Kidney epithelial cell (primary cell): ENCODE results near the gene ARHGAP27. TPM values are rescaled to one million over a fixed set of nuclear protein-coding genes. Genes with fewer than 3 reads are reported as not detected.

Source experiments
- DNase-seq: peaks from one replicate; pipeline ENCODE4 v3.0.0-alpha.2; 2010; ENCODE audit warnings: low read depth
- H3K27me3 ChIP-seq: 2 replicates; pipeline ENCODE4 v1.6.0; 2011; ENCODE audit warnings: low read length; ENCODE audit not compliant: control insufficient read depth, insufficient read depth
- H3K36me3 ChIP-seq: 2 replicates; pipeline ENCODE4 v1.5.1; 2011; ENCODE audit warnings: low read length; ENCODE audit not compliant: control insufficient read depth, insufficient read depth
- H3K4me3 ChIP-seq: 2 replicates; pipeline ENCODE4 v1.5.1; 2011; ENCODE audit warnings: low read depth, mild to moderate bottlenecking, control low read depth, low read length
- total RNA-seq: library from RNA; depleted of rRNA; stranded (reverse); fragments of >200 nt; gene quantifications from 2 replicates; pipeline ENCODE4 v1.2.3, GENCODE V29; 2015
- TF ChIP-seq, protein P1 (sequence below): IDR thresholded peaks from 2 replicates; pipeline ENCODE4 v1.5.1; 2011; ENCODE audit warnings: mild to moderate bottlenecking, moderate library complexity, low read length, control low read depth, inconsistent platforms; ENCODE audit not compliant: insufficient read depth, poor library complexity, severe bottlenecking

The ARHGAP27 gene
- total RNA-seq, 1 donor from 2014 or later: 36.4 TPM

DNA sequence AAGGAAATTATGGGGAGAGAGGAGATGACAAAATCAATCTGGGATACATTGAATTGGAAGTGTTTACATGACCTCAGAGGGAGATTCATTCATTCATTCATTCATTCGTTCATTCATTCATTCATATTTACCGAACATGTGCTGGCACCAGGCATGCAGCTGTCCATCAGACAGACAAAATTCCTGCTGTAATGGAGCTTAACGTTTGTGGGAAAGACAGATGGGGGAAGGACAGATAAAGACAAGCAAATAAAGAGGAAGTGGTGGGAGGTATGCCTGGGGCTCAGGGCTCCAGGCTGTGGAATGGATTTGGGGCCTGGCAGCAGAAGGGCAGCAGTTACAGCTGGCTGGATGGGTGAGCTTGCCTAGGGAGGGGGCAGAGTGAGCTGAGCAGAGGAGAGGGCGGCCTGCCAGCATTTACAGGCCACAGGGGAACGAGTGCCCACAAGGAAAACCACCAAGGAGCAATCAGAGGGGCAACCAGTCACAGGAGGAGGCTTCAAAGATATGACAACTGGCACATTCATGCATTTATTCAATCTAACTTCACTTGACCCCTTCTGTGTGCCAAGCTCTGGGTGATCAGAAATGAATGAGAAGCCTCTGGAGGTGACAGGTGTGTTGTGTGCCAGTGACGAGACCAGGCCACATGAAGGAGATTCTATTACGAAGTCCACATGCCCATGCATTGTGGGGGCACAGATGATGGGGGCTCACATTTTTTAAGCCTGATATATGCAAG lies 48.5 kb downstream of the ARHGAP27 start:
- Histone ChIP-seq H3K4me3 (no peak overlapping the region), H3K27me3 (peaks cover 3% of the 10 kb centered on the region), H3K36me3 (no peaks in the 10 kb centered on the region)
- DNase-seq: no peak
- TF ChIP-seq, protein P1, sequence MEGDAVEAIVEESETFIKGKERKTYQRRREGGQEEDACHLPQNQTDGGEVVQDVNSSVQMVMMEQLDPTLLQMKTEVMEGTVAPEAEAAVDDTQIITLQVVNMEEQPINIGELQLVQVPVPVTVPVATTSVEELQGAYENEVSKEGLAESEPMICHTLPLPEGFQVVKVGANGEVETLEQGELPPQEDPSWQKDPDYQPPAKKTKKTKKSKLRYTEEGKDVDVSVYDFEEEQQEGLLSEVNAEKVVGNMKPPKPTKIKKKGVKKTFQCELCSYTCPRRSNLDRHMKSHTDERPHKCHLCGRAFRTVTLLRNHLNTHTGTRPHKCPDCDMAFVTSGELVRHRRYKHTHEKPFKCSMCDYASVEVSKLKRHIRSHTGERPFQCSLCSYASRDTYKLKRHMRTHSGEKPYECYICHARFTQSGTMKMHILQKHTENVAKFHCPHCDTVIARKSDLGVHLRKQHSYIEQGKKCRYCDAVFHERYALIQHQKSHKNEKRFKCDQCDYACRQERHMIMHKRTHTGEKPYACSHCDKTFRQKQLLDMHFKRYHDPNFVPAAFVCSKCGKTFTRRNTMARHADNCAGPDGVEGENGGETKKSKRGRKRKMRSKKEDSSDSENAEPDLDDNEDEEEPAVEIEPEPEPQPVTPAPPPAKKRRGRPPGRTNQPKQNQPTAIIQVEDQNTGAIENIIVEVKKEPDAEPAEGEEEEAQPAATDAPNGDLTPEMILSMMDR: no peak

DNA sequence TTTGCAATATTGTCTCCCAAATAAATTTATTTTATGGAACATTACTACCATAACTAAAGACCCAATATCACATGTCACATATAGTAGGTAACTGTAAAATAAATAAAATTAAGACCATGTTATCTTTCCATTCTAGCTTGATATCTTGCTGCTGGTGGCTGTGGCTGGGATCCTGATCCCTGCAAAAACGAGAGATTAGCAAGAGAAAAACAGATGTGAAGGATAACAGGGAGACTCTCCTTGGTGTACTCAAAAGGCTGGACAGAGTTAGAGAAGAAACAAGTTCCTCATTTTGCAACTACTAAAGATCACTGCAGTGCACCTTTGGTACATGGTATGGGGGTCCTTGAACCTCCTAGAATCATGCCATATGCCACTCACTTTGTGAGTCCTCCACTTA lies 49.7 kb downstream of the ARHGAP27 start:
- DNase-seq: no peak
- Histone ChIP-seq H3K27me3 (peaks cover 3% of the 10 kb centered on the region), H3K36me3 (no peaks in the 10 kb centered on the region), H3K4me3 (no peak overlapping the region)
- TF ChIP-seq, protein P1: no peak

DNA sequence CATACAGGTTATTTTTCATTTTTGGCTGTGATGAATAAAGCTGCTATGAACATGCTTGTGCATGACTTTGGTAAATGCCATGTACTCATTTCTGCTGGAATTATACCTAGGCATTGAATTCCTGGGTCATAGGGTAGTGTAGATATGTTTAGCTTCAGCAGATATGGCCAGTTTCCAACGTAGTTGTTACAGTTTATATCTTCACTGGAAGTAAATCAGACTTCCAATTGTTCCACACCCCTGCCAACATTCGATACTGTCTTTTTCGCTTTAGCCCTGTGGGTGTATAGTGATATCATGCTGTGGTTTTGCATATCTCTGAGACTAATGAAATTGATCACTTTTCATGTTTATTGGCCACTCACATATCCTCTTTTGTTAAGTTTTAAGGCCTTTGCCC lies 50.4 kb downstream of the ARHGAP27 start:
- no peaks in the 10 kb centered on the region for H3K27me3 ChIP-seq
- TF ChIP-seq, protein P1: no peak
- no peak for DNase-seq
- no peak overlapping the region for H3K4me3 ChIP-seq
- no peaks in the 10 kb centered on the region for H3K36me3 ChIP-seq

DNA sequence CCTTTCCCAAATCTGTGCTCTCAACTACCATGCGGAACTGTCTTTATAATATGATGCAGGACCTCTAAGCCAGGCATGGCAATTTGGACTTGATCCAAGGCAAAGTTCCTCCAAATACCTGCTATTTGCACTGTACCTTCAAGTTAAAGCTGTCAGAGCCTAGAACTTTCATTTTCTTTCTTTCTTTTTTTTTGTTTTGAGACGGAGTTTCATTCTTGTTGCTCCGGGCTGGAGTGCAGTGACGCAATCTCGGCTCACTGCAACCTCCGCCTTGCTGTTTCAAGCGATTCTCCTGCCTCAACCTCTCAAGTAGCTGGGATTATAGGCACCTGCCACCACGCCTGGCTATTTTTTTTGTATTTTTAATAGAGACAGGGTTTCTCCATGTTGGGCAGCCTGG lies 51.7 kb downstream of the ARHGAP27 start:
- no peaks in the 10 kb centered on the region for H3K27me3 ChIP-seq
- no peak overlapping the region for H3K4me3 ChIP-seq
- H3K36me3 ChIP-seq: no peaks in the 10 kb centered on the region
- TF ChIP-seq, protein P1: no peak
- no peak for DNase-seq

DNA sequence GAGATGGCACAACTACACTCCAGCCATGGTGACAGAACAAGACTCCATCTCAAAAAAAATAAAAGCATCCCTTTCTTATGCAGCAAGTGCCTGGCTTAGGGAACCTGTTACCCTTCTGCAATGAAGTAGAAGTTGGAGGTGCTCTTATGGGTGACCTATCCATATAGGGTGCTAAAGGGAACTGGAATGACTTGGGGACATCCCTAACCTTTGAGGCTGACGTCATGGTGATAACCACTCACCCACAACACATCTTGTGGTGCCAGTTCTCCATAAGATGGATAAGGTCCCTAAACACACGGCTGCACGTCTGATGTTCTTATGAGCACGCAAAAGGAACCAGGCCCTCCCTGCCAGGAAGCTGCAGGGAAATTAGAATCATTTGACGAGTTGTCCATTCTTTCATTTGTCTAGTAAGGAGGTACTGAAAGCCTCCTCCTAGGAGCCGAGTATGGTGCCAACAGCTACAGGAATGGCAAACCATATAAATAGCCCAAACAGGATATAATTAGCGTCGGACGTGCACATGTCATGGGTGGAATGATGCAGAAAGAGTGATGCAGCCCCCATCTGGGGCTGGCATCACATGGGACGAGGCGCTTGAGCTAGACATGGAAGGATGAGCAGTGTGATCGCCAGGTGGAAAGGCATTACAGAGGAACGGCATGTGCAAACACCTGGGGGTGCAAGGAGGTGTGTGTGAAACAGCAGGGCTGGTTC lies 52.5 kb downstream of the ARHGAP27 start:
- Histone ChIP-seq H3K36me3 (no peaks in the 10 kb centered on the region), H3K27me3 (no peaks in the 10 kb centered on the region), H3K4me3 (no peak overlapping the region)
- no peak for DNase-seq
- TF ChIP-seq, protein P1: no peak
